ENCODE data around the gene TSPAN13. TPM values are rescaled to one million over a fixed set of nuclear protein-coding genes. Genes with fewer than 3 reads are reported as not detected.

Gene TSPAN13
- total RNA-seq (1 to 10 TPM; 4.8 to 9.5 (median 8.5) TPM), polyA plus RNA-seq (10 to 100 TPM in 1 of 3 donors, 1 to 10 TPM in 2; 8.7 to 16.2 (median 10.0) TPM)
- long read RNA-seq, donor 1, transcript TSPAN13-201 (6 exons, 2,093 nt): major isoform, 10 of 10 reads
- long read RNA-seq, donor 1, partial matches to known transcripts: 0 of 10 reads
- long read RNA-seq, donor 1, other reads (novel, unspliced or antisense): 0 of 10 reads
- long read RNA-seq, donor 2, transcript TSPAN13-201 (6 exons, 2,093 nt): major isoform, 7 of 7 reads
- long read RNA-seq, donor 2, partial matches to known transcripts: 0 of 7 reads
- long read RNA-seq, donor 2, other reads (novel, unspliced or antisense): 0 of 7 reads

DNA sequence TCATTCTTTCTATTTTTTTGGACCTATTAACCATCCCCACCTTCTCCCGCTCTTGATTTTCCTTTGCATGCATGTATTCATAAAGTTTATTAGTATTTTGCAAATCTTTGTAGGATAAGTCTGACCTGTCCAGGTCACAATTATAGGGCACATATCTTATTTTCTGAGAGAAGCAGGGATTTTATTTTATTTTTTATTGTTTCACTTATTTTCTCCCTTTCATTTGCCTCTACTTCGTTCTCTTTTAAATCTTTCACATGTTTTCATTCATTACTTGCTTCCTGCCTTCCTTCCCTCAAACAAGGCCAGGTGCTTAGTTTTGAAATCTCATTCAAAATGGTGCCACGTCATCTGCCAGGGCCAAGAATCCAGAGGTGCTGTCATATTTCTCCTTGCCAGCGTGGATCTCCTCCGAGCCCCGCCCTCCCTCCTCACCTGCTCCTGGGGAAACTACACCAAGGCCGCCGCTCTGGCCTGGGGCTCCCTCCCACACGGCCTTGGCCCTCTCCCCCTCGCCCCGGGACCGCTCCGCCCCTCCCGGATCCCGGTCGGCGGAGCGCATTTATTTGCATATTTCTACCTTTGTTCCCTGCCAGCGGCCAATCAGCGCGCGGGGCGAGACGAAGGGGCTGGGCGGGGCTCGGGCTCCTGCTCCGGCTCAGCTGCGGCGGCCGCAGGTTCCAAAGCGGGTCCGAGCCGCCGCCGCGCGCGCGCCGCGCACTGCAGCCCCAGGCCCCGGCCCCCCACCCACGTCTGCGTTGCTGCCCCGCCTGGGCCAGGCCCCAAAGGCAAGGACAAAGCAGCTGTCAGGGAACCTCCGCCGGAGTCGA is at the start of gene TSPAN13:
TSS of gene TSPAN13 (plus strand) at position 654 of the 830 bp plus-strand sequence. CDS start 213 bp downstream, outside the sequence.
- intact Hi-C loops (cut with DNase I): no loop called here
- Histone ChIP-seq H3K4me1 (no peaks in the 10 kb centered on the region), H3K4me3 (peak within 1 kb of the TSS; percentile 68), H3K27me3 (ENCODE audit: insufficient read depth in 3 of 3, low read length in 2 of 3) (peaks cover 0 to 11% (median 2%) of the 10 kb centered on the region in 3 donors), H3K36me3 (ENCODE audit: insufficient read depth in 1 of 2, low read depth in 1 of 2) (no peaks in the 10 kb centered on the region), H3K27ac (no peak within 1 kb of the TSS), H3K9me3 (no peaks in the 10 kb centered on the region)
- peak; percentile 60 to 71 for DNase-seq
- peak; percentile 65 to 81 (median 78) for ATAC-seq
- WGBS, 3 donors: 4 to 6% (median 4%) methylated on average over 43 to 48 of the region's 48 CpGs
- TF ChIP-seq, protein P1, sequence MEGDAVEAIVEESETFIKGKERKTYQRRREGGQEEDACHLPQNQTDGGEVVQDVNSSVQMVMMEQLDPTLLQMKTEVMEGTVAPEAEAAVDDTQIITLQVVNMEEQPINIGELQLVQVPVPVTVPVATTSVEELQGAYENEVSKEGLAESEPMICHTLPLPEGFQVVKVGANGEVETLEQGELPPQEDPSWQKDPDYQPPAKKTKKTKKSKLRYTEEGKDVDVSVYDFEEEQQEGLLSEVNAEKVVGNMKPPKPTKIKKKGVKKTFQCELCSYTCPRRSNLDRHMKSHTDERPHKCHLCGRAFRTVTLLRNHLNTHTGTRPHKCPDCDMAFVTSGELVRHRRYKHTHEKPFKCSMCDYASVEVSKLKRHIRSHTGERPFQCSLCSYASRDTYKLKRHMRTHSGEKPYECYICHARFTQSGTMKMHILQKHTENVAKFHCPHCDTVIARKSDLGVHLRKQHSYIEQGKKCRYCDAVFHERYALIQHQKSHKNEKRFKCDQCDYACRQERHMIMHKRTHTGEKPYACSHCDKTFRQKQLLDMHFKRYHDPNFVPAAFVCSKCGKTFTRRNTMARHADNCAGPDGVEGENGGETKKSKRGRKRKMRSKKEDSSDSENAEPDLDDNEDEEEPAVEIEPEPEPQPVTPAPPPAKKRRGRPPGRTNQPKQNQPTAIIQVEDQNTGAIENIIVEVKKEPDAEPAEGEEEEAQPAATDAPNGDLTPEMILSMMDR (IDR thresholded peaks at IDR 0.05): no peak

DNA sequence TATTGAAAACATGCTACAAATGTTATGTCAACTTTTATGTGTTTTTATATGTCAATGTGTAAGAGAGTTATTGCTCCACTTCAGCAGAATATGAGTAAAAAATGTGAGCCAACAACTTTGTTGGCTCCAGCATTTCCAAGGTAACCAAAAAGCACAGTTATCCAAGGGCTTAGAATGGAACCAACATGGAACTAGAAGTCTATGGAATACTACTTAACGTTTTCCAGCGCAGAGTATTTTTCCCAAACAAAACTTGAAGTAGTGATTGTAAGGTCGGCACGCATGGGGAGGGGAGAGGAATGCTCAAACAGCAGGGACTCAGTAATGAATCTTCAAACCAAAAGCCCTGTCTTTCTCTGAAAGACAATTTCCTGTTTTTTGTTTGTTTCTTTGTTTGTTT is 45.0 kb upstream of the TSPAN13 start:
- no peaks in the 10 kb centered on the region for H3K4me1 ChIP-seq
- 79 to 86% (median 83%) methylated on average over 4 of the region's 4 CpGs for WGBS, 3 donors
- H3K27me3 ChIP-seq (ENCODE audit: insufficient read depth in 3 of 3, low read length in 2 of 3): no peaks in the 10 kb centered on the region
- TF ChIP-seq, protein P1 (IDR thresholded peaks at IDR 0.05): no peak
- H3K27ac ChIP-seq: no peak overlapping the region
- H3K4me3 ChIP-seq: no peak overlapping the region
- ATAC-seq: no peak
- intact Hi-C loops (cut with DNase I): no loop called here
- no peaks in the 10 kb centered on the region for H3K9me3 ChIP-seq
- DNase-seq: no peak
- peaks cover 0 to 44% of the 10 kb centered on the region in 2 donors for H3K36me3 ChIP-seq (ENCODE audit: insufficient read depth in 1 of 2, low read depth in 1 of 2)

DNA sequence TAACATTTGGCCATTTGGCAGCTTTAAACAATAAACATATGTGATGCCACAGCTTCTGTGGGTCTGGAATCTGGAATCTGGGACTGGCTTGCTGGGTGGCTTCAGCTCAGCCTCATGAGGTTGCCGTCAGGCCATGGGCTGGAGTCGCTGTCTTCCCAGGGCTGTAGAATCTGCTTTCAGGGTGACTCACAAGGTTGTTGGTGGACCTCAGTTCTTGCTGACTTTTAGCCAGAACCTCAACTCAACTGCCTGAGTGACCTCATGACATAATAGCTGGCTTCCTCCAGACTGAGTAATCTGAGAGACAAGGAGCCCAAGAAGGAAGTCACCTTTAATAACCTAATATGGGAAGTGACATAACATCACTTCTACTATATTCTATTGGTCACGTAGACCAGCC is 44.6 kb upstream of the TSPAN13 start:
- Histone ChIP-seq H3K4me1 (no peaks in the 10 kb centered on the region), H3K4me3 (no peak overlapping the region), H3K27ac (no peak overlapping the region), H3K9me3 (no peaks in the 10 kb centered on the region), H3K27me3 (ENCODE audit: insufficient read depth in 3 of 3, low read length in 2 of 3) (no peaks in the 10 kb centered on the region), H3K36me3 (ENCODE audit: insufficient read depth in 1 of 2, low read depth in 1 of 2) (peaks cover 0 to 39% of the 10 kb centered on the region in 2 donors)
- DNase-seq: peak in 1 of 2 donors; percentile 17
- 84 to 97% (median 88%) methylated on average over 3 of the region's 3 CpGs for WGBS, 3 donors
- intact Hi-C loops (cut with DNase I): no loop called here
- TF ChIP-seq, protein P1 (IDR thresholded peaks at IDR 0.05): no peak
- ATAC-seq: peak; percentile 37 to 61 (median 46)

DNA sequence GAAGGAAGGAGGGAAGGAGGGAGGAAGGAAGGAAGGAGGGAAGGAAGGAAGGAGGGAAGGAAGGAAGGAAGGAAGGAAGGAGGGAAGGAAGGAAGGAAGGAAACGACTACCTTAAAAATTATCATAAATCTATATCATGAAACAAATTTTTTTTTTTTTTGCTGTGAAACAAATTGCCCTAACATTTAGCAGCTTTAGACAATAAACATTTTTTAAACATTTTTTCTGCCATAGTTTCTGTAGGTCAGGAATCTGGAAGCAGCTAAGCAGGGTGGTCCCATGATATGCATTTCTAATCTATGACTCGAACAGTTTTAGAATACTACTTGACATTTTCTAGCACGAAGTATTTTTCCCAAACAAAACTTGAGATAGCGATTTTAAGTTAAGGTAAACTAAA is 42.9 kb upstream of the TSPAN13 start:
- no peaks in the 10 kb centered on the region for H3K4me1 ChIP-seq
- ATAC-seq: no peak
- WGBS, 3 donors: 75 to 82% (median 79%) methylated on average over 4 of the region's 4 CpGs
- H3K9me3 ChIP-seq: no peaks in the 10 kb centered on the region
- H3K36me3 ChIP-seq (ENCODE audit: insufficient read depth in 1 of 2, low read depth in 1 of 2): peaks cover 0 to 22% of the 10 kb centered on the region in 2 donors
- no peak for DNase-seq
- TF ChIP-seq, protein P1 (IDR thresholded peaks at IDR 0.05): no peak
- no peaks in the 10 kb centered on the region for H3K27me3 ChIP-seq (ENCODE audit: insufficient read depth in 3 of 3, low read length in 2 of 3)
- H3K27ac ChIP-seq: no peak overlapping the region
- intact Hi-C loops (cut with DNase I): no loop called here
- no peak overlapping the region for H3K4me3 ChIP-seq

All from psoas muscle (tissue), 8 donors.